ENCODE results near the gene BANF1.
A peak's percentile ranks its signal among the peaks of the same experiment; 100 is the strongest.
"Not testable (repeated sequence)": the region's sequence is repeated elsewhere in the genome, so short reads cannot be mapped to it uniquely, and the experiment has no call there.

BANF1 gene

DNA sequence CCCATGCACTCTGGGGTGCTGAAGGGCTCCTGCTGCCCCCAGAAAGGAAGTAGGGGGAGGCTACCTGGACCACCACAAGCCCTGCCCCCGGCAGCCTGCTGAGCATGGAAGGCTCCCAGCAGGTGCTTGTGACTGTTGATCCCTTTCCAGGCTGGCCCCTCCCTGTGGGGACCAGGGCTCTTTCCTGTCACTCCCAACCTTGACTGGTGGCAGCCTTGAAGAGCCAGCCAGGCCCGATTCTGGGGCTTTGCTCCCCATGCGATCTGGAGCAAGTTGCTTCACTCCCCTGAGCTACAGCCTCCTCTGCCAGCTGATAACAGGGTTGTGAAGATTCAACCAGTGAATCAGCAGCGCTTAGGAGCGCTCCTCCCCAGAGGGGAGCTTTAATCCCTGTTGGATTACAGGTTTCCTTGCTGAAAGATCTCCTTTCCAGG is 4.9 kb downstream of the BANF1 start:
- peak in 2 of 10 donors; percentile 35 to 75 for DNase-seq
- intact Hi-C loops (cut with DNase I) = no loop called here

DNA sequence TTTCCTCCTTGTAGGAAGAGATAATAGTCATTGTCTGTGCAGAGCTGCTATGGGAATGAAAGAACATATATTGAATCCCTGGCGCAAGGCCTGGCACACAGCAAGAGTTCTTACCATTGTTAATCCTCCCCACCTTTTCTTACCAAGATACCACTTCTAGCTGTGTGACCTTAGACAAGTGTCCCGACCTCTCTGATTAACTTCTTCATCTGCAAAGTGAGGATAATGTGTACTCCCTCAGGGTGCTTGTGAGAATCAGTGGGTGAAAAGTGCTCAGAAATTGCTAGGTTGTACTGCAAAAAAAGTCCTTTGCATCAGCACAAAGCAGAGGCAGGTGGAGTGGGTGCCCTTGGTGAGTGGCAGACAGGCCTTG is 5.8 kb downstream of the BANF1 start:
- DNase-seq = no peak
- intact Hi-C loops (cut with DNase I) = no loop called here

DNA sequence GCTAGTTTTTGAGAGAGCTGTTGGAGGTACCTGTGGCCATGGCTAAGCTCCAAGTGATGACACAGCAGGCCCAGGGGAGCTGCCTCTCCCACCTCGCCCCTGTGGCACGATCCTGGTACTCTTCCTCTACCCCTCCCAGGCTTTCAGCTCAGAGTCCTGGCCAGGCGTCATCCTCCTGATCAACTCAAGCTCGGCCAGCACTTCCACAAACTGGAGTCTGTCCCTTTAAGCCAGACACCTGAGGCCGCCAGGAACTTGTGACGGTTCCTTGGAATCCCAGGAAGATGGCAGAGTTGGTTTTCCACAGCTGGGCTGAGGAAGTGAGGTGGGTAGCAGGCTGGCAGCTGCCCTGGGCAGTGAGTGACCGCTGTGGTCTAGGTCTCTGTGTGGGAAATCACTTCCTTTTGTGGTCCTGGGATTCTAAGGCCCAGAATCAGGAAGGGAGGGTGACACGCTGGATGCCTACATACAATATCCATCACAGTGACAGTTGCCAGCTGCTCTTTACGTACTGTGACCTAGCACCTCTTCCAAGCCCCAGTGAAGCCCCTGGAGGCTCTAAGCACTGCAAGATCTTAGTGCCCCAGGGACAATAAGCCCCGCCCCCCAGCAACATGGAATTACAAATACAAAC is 6.3 kb downstream of the BANF1 start:
- intact Hi-C loops (cut with DNase I) = no loop called here
- peak in 2 of 10 donors; percentile 23 to 33 for DNase-seq

GRCh38 chr11:66010036-66010435 is 7.7 kb downstream of the BANF1 start:
- DNase-seq = peak in 1 of 10 donors; percentile 12
- intact Hi-C loops (cut with DNase I) = not testable (repeated sequence)

DNA sequence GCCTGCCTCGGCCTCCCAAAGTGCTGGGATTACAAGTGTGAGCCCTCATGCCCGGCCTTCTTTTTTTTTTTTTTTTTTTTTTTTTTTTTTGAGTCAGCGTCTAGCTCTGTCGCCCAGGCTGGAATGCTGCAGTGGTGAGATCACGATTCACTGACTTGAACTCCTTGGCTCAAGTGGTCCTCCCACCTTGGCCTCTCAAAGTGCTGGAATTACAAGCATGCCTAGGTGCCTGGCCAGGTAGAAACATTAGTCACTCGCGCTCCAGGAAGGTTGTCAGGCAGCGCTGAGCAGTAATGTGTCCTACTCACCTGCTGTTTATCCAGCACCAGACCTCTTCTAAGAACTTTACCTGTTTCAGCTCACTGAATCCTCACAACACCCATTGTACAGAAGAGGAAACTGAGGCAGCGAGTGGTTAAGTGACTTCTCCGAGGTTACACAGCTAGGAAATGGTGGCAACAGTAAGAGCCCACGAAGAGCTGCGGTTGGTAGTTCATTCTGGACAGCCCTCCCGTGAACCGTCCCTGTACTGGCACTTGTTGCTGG is 9.0 kb downstream of the BANF1 start:
- peak in 1 of 10 donors; percentile 14 for DNase-seq
- intact Hi-C loops (cut with DNase I) = no loop called here

DNA sequence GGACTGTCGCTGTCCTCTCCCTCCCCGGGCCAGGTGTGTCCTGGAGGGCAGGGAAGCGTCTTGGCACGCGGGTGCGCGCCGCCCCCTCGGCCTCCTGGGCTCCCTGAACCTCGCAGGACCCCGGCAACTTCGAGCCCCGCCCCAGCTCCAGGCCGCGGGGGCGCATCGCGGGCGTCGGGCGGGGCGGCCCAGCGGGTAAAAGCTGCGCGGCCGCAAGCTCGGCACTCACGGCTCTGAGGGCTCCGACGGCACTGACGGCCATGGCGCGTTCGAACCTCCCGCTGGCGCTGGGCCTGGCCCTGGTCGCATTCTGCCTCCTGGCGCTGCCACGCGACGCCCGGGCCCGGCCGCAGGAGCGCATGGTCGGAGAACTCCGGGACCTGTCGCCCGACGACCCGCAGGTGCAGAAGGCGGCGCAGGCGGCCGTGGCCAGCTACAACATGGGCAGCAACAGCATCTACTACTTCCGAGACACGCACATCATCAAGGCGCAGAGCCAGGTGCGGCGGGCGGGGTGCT is 9.5 kb downstream of the BANF1 start, which contains the start of gene CST6:
Gene CST6, plus strand, starts transcription at position 224 of the 519 bp plus-strand sequence. Its CDS starts 37 bp downstream, at position 261.
- DNase-seq = peak in 2 of 10 donors; percentile 65 to 67
- intact Hi-C loops (cut with DNase I) = no loop called here

GRCh38 chr11:66012371-66012945 is 10.2 kb downstream of the BANF1 start:
- intact Hi-C loops (cut with DNase I) = no loop called here
- peak in 1 of 10 donors; percentile 31 for DNase-seq

DNA sequence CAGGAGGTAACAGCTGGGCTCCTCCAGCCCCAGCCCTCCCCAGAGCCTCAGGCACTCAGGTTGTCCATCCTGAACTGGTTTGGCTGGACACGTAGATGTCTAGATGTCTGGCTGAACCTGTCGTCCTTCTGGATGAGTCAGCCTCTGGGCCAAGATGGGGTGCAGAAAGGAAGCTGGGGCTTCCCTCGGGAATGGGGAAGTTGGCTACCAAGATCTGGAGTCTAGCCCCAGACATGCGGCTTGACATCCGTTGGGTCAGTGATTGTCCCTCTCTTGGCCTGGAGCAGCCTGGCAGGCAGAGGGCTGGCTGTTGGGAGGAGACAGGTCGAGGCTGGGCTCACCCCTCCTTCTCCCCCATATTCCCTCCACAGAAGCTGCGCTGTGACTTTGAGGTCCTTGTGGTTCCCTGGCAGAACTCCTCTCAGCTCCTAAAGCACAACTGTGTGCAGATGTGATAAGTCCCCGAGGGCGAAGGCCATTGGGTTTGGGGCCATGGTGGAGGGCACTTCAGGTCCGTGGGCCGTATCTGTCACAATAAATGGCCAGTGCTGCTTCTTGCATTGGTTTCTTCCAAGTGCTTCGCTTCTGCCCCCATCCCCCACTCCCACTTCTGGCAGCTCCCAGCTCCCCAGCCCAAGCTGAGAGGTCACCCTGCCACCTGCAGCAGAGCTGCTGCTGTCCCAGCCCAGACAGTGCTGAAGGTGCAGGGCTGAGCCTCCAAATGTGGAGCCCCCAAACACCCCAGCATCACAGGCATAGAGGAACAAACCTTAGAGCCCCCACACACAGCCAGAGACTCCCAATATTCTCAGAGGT is 10.9 kb downstream of the BANF1 start:
- intact Hi-C loops (cut with DNase I) = no loop called here
- DNase-seq = peak in 2 of 10 donors; percentile 26 to 67

- peak in 2 of 10 donors; percentile 22 to 51 for DNase-seq
- intact Hi-C loops (cut with DNase I) = no loop called here
Observed at GRCh38 chr11:66013762-66014100, 11.4 kb downstream of the BANF1 start.

DNA sequence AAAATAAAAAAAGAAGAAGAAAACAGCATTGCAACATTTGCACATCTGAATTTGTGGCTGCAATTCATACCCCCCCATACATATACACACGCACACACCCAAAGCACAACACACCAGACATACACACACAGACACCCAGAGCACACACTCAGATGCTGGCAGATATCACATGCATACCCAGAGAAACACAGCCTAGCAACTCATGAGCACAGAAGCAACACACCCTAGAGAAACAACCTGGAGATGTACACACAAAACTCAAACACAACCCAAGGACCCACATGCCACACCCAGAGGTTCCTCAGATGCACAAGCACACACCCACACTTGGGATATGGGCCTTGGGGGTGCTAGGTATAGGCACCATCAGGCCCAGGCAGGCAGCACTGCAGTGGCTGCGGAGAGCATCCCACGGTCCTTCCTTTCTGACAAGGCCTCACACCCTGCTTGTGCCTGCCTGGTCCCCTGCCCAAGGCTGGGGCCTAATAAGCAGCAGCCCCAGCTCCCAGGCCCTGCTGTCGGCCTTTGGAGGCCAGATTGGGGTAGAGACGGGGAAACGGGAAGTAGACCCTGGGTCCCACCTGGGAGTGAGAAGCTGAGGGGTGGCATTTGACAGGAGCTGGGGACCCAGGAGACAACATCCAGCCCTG is 12.6 kb downstream of the BANF1 start:
- intact Hi-C loops (cut with DNase I) = no loop called here
- DNase-seq = peak in 1 of 10 donors; percentile 62

- DNase-seq = peak in 1 of 10 donors; percentile 55
- intact Hi-C loops (cut with DNase I) = no loop called here
Observed at GRCh38 chr11:66015454-66015881, 13.2 kb downstream of the BANF1 start.

DNA sequence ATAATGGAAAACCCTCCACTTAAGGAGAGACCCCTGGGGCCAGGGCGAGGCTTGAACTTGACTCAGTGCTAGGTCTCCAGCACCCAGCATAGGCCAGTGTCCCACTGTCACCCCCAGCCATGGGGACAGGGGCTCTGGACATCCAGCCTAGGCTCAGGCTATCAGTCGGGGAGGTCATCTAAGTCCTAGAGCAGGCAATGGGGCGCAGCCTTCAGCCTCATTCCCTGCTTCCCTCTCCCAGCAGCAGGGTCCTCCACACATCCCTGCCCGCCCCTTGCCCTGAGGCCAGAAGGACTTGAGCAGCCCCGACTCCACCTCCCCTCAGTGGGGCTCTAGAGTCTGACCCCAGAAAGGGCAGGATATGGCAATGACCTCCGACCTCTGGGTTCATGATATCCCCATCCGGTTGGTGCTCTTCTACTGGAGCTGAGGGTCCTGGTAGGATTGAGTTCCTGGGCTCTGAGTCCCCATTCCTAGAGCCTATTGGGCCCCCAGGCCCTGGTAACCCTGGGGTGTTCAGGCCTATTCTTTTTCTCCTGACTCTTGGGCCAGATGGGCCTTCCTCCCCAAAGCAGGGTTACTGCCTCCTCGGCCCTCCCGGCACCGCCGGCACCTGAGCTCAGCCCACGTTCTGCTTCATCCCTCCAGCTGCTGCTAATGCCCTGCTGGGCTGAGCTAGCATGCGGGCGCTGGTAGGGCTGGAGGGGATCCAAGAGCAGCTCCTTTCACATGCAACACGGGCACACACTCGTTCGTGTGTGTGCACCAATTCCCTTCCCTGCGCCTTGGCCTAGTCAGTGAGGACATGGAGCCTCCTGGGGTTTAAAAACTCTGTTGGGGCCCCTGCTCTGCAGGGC is 13.9 kb downstream of the BANF1 start:
- intact Hi-C loops (cut with DNase I) = no loop called here
- peak in 3 of 10 donors; percentile 50 to 68 (median 61) for DNase-seq

DNA sequence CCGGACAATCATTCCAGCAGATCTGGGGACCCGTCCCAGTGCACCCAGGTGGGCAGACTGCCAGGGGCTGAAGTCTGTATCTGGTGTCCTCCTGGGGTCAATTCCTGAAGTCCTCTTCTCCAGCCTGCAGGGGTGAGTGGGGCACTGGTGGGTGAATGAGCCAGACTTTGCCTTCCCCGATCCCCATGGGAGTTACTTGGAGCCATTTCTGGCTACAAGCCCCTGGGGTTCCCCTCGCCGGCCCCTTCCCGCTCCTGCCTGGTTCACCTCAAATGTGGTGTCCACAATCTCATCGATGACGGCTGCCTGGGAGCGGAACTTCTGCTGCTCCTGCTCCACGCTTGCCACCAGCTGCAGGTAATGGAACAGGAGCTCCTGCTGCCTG is 14.5 kb downstream of the BANF1 start:
- intact Hi-C loops (cut with DNase I) = no loop called here
- DNase-seq = peak in 2 of 10 donors; percentile 67 to 85

DNA sequence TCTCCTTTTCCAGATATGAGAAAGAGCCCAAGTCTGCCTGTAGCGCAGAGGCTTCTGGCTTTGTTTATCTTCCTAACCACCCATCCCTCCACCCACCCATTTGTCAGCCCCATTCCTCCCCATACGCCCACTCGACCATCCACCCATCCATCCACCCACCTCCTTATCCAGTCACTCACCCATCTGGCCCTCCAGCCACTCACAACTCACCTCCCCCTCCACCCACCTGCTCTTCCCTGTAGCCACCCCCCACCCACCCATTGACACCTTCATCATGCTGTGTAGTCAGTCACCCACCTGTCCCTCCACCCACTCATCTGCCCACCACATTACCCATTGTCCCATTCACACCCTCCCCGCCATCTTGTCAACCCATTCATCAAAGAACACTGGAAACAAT is 15.0 kb downstream of the BANF1 start:
- DNase-seq = peak in 2 of 10 donors; percentile 5 to 34
- intact Hi-C loops (cut with DNase I) = no loop called here

DNA sequence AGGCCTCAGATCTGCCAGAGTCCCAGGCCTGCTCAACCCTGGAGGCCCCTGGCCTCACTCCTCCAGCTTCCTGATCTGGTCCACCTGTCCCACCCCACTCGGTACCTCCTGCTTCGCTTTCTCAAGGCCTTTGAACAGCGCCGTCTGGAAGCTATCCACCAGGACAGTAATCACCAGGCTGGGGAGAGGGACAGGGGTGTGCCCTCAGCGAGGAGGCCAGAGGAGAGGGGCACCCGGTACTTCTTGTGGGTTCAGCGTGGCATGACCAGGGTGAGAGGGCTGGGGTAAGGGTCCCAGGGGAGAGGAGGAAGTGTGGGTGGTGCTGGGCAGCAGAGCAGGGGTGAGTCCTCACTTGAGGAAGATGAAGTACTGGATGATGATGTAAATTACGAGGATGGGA is 17.9 kb downstream of the BANF1 start:
- intact Hi-C loops (cut with DNase I) = no loop called here
- DNase-seq = no peak

DNA sequence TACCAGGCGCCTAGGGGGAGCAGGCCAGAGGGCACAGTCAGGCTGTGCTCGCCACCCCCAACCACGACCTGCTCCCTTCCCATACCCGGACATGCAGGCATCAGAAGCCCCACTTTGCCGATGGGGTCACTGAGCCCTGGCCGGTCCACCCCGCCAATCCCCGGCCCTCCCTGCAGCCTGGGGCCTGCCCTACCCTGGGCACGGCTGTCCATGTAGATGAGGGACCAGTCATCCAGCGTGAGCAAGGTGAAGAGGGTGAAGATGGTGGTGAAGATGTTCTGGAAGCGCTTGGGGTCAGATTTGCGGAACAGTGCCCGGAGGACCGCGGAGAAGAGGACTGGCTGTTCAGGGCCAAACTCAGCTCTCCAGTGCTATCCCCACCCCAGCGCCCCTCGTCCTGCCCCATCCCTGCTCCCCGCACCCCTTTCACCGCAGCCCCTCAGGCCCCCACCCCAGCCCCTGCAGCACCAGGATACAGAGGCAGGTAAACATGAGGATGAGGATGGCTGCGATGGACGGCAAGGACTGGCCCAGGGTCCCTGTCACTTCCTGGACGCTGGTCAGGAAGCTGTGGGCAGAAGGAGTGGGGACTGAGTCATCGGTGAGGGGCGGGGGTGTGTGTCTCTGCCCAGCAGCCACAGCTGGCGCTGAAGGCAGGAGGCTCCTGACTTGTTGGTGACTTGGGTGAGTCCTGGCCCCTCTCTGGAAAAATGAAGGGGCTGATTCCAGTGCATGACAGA is 18.5 kb downstream of the BANF1 start:
- peak in 1 of 10 donors; percentile 81 for DNase-seq
- intact Hi-C loops (cut with DNase I) = no loop called here

- DNase-seq = peak; percentile 28 to 94 (median 73)
- intact Hi-C loops (cut with DNase I) = no loop called here
Observed at GRCh38 chr11:66022401-66023185, 20.3 kb downstream of the BANF1 start.

GRCh38 chr11:66023186-66023440 is 20.8 kb downstream of the BANF1 start:
- peak in 1 of 10 donors; percentile 70 for DNase-seq
- intact Hi-C loops (cut with DNase I) = not testable (repeated sequence)

Measured in posterior cingulate gyrus (tissue), 11 donors.